Peyer's patch (tissue), 4 donors: Measurements from ENCODE around the gene PCBD2.
"Not testable (repeated sequence)": the region's sequence is repeated elsewhere in the genome, so short reads cannot be mapped to it uniquely, and the experiment has no call there.

ENCODE experiments used
- POLR2A ChIP-seq, 2 donors: fragments of 450-650 bp; IDR thresholded peaks; one replicate each; pipeline ENCODE4 v1.5.1; 2017; ENCODE audit warnings: antibody characterized with exemption in 2 of 2, mild to moderate bottlenecking in 2 of 2, moderate library complexity in 2 of 2
- TF ChIP-seq, protein P1 (sequence below), 6 experiments: fragments of 450-650 bp in 4 of 6; fragments of 200-600 bp in 2 of 6; sonication (generic) in 1 of 6; IDR thresholded peaks; one replicate each; pipeline ENCODE4 v1.5.1; 2017 to 2019; ENCODE audit warnings: antibody characterized with exemption in 6 of 6, mild to moderate bottlenecking in 3 of 6, moderate library complexity in 1 of 6

DNA sequence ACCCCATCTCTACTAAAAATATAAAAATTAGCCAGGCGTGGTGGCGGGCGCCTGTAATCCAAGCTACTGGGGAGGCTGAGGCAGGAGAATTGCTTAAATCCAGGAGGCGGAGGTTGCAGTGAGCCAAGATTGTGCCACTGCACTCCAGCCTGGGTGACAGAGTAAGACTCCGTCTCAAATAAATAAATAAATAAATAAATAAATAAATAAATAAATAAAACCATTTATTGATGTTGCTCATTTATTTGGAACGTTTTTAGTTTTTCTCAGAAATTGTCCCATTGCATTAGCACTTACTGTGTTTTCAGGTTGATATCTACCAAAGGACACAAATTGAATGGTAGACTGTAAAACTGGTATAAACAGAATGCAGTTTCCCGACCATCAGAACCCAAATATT is 48.5 kb upstream of the PCBD2 start:
- TF ChIP-seq, protein P1, sequence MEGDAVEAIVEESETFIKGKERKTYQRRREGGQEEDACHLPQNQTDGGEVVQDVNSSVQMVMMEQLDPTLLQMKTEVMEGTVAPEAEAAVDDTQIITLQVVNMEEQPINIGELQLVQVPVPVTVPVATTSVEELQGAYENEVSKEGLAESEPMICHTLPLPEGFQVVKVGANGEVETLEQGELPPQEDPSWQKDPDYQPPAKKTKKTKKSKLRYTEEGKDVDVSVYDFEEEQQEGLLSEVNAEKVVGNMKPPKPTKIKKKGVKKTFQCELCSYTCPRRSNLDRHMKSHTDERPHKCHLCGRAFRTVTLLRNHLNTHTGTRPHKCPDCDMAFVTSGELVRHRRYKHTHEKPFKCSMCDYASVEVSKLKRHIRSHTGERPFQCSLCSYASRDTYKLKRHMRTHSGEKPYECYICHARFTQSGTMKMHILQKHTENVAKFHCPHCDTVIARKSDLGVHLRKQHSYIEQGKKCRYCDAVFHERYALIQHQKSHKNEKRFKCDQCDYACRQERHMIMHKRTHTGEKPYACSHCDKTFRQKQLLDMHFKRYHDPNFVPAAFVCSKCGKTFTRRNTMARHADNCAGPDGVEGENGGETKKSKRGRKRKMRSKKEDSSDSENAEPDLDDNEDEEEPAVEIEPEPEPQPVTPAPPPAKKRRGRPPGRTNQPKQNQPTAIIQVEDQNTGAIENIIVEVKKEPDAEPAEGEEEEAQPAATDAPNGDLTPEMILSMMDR (IDR thresholded peaks at IDR 0.05) = not testable (repeated sequence)
- TF ChIP-seq POLR2A (IDR thresholded peaks at IDR 0.05) = not testable (repeated sequence)
